HCT116 (cell line): ENCODE results near the gene CRTC3. TPM values are rescaled to one million over a fixed set of nuclear protein-coding genes. Genes with fewer than 3 reads are reported as not detected.

Experiments used
- ATAC-seq: fragments of 200-7000 bp; cut with Tn5 transposase; 2 replicates; pipeline ENCODE4 v1.9.1; 2020; ENCODE audit warnings: mild to moderate bottlenecking, moderate library complexity
- BruUV-seq: library from RNA; stranded (reverse); fragments of 400-500 nt; replicated peaks from 2 replicates; lab custom pipeline; 2021; lab: Mats Ljungman, UMichigan
- CTCF ChIA-PET: fragments of 300-600 bp; sonication (Branson Sonifier 250); formaldehyde crosslinking; loops from one replicate; lab custom pipeline; 2021; ENCODE audit warnings: antibody characterized with exemption; lab: Charles Lee
- POLR2A ChIA-PET: fragments of 300-600, 350-600 bp; sonication (Branson Sonifier 250); formaldehyde crosslinking; loops from one replicate; lab custom pipeline; 2021; ENCODE audit warnings: antibody characterized with exemption; lab: Charles Lee
- RAD21 ChIA-PET, 2 experiments: fragments of 300-600 bp; sonication (Branson Sonifier 250); formaldehyde crosslinking; loops; one replicate each; lab custom pipeline; 2023; ENCODE audit warnings: low total read pairs in 2 of 2; ENCODE audit not compliant: uncharacterized antibody in 2 of 2, unreplicated experiment in 2 of 2, low non-redundant PET in 1 of 2; lab: Charles Lee
- DNase-seq: peaks from one replicate; pipeline ENCODE4 v3.0.0-alpha.2; 2010; ENCODE audit warnings: low read depth, low spot score
- H2AFZ ChIP-seq: fragments of 200-600 bp; shearing (Covaris generic), sonication (generic); 2 replicates; pipeline ENCODE4 v1.6.1; 2017; ENCODE audit warnings: low read depth, mixed run types, mixed read lengths, antibody characterized with exemption, low read length; ENCODE audit not compliant: poor library complexity, severe bottlenecking
- H3K27ac ChIP-seq: 2 replicates; pipeline ENCODE4 v1.5.1; 2012; ENCODE audit warnings: low read depth, low read length
- H3K27me3 ChIP-seq: fragments of 200-600 bp; sonication (generic); 2 replicates; pipeline ENCODE4 v1.6.1; 2016; ENCODE audit warnings: mixed run types, low read length, mixed read lengths; ENCODE audit not compliant: insufficient read depth
- H3K36me3 ChIP-seq, 2 experiments: fragments of 200-500 bp in 1 of 2; fragments of 200-600 bp in 1 of 2; sonication (Bioruptor generic) in 1 of 2; sonication (generic) in 1 of 2; 2 replicates each; pipeline versions ENCODE4 v1.5.1 to v1.6.1; 2014 to 2016; ENCODE audit warnings: low read length in 2 of 2, inconsistent platforms in 1 of 2, mixed read lengths in 1 of 2, mixed run types in 1 of 2; ENCODE audit not compliant: insufficient read depth in 2 of 2, control insufficient read depth in 1 of 2
- H3K4me1 ChIP-seq, 2 experiments: fragments of 200-600 bp in 1 of 2; sonication (generic) in 1 of 2; 2 replicates each; pipeline versions ENCODE4 v1.5.1 to v1.6.1; 2012 to 2017; ENCODE audit warnings: low read length in 2 of 2, inconsistent platforms in 1 of 2, mild to moderate bottlenecking in 1 of 2, mixed read lengths in 1 of 2, mixed run types in 1 of 2, moderate library complexity in 1 of 2; ENCODE audit not compliant: insufficient read depth in 2 of 2, control insufficient read depth in 1 of 2
- H3K4me2 ChIP-seq: fragments of 200-600 bp; sonication (generic); 2 replicates; pipeline ENCODE4 v1.6.1; 2017; ENCODE audit warnings: mixed run types, low read length, mixed read lengths
- H3K4me3 ChIP-seq, 2 experiments: fragments of 200-600 bp in 1 of 2; sonication (generic) in 1 of 2; replicated peaks in 1 of 2; 2 replicates each; pipeline ENCODE4 v1.5.1; 2011 to 2016; ENCODE audit warnings: low read length in 2 of 2, control low read depth in 1 of 2, low read depth in 1 of 2, mild to moderate bottlenecking in 1 of 2, mixed read lengths in 1 of 2, mixed run types in 1 of 2
- H3K79me2 ChIP-seq: fragments of 200-600 bp; sonication (generic); 2 replicates; pipeline ENCODE4 v1.6.1; 2017; ENCODE audit warnings: mild to moderate bottlenecking, mixed run types, low read length, moderate library complexity, mixed read lengths; ENCODE audit not compliant: insufficient read depth
- H3K9ac ChIP-seq: fragments of 200-600 bp; sonication (generic); 2 replicates; pipeline ENCODE4 v1.6.1; 2016; ENCODE audit warnings: low read length, mixed read lengths
- H3K9me2 ChIP-seq: fragments of 200-600 bp; sonication (generic), shearing (Covaris generic); 2 replicates; pipeline ENCODE4 v1.6.1; 2017; ENCODE audit warnings: mixed run types, mild to moderate bottlenecking, moderate library complexity; ENCODE audit not compliant: insufficient read depth
- H3K9me3 ChIP-seq, 2 experiments: fragments of 200-500 bp in 1 of 2; fragments of 200-600 bp in 1 of 2; sonication (Bioruptor generic) in 1 of 2; sonication (generic) in 1 of 2; 2 replicates each; pipeline ENCODE4 v1.6.1; 2014 to 2017; ENCODE audit warnings: low read length in 2 of 2, mixed read lengths in 2 of 2, inconsistent platforms in 1 of 2, low read depth in 1 of 2, mild to moderate bottlenecking in 1 of 2, mixed run types in 1 of 2, moderate library complexity in 1 of 2; ENCODE audit not compliant: control insufficient read depth in 1 of 2, insufficient read depth in 1 of 2
- H4K20me1 ChIP-seq: fragments of 200-600 bp; sonication (generic), shearing (Covaris generic); 2 replicates; pipeline ENCODE4 v1.6.1; 2017; ENCODE audit warnings: mixed run types, mild to moderate bottlenecking, moderate library complexity; ENCODE audit not compliant: insufficient read depth
- CBX3 ChIP-seq: IDR thresholded peaks from 2 replicates; pipeline ENCODE4 v1.6.1; 2012; ENCODE audit warnings: low read depth
- CEBPB ChIP-seq: IDR thresholded peaks from 2 replicates; pipeline ENCODE4 v1.6.1; 2012; ENCODE audit warnings: low read depth
- EGR1 ChIP-seq: IDR thresholded peaks from 2 replicates; pipeline ENCODE4 v1.6.1; 2012; ENCODE audit warnings: low read depth
- ELF1 ChIP-seq: IDR thresholded peaks from 2 replicates; pipeline ENCODE4 v1.6.1; 2012; ENCODE audit warnings: low read depth, borderline replicate concordance
- EZH2phosphoT487 ChIP-seq: fragments of 200-600 bp; IDR thresholded peaks from 2 replicates; pipeline ENCODE4 v1.6.1; 2018; ENCODE audit warnings: antibody characterized with exemption, borderline replicate concordance
- FOSL1 ChIP-seq: IDR thresholded peaks from 2 replicates; pipeline ENCODE4 v1.6.1; 2012; ENCODE audit warnings: low read depth
- MAX ChIP-seq: IDR thresholded peaks from 2 replicates; pipeline ENCODE4 v1.6.1; 2012
- POLR2A ChIP-seq: IDR thresholded peaks from 2 replicates; pipeline ENCODE4 v1.7.0; 2011; ENCODE audit warnings: borderline replicate concordance; ENCODE audit not compliant: insufficient read depth, insufficient read length; ENCODE audit errors: extremely low read depth
- POLR2AphosphoS5 ChIP-seq: IDR thresholded peaks from 2 replicates; pipeline ENCODE4 v1.6.1; 2011; ENCODE audit warnings: mild to moderate bottlenecking, low read depth, low read length, moderate library complexity
- RAD21 ChIP-seq: IDR thresholded peaks from 2 replicates; pipeline ENCODE4 v1.6.1; 2012; ENCODE audit warnings: low read depth, mild to moderate bottlenecking
- SIN3A ChIP-seq: IDR thresholded peaks from 2 replicates; pipeline ENCODE4 v1.6.1; 2012; ENCODE audit warnings: low read depth
- SP1 ChIP-seq: IDR thresholded peaks from 2 replicates; pipeline ENCODE4 v1.6.1; 2012; ENCODE audit warnings: low read depth
- TCF7L2 ChIP-seq: IDR thresholded peaks from 2 replicates; pipeline ENCODE4 v1.7.0; 2011; ENCODE audit warnings: borderline replicate concordance, inconsistent platforms; ENCODE audit not compliant: insufficient read depth, insufficient read length; ENCODE audit errors: extremely low read depth
- YY1 ChIP-seq: IDR thresholded peaks from 2 replicates; pipeline ENCODE4 v1.6.1; 2011; ENCODE audit warnings: low read length, low read depth, moderate library complexity, mild to moderate bottlenecking; ENCODE audit not compliant: insufficient replicate concordance; ENCODE audit errors: extremely low read depth
- ZFX ChIP-seq: fragments of 450-650 bp; IDR thresholded peaks from 2 replicates; pipeline ENCODE4 v1.6.1; 2017
- intact Hi-C: fragments of 100-400 bp; cut with micrococcal nuclease; formaldehyde crosslinking; loops from 2 replicates; pipeline ENCODE4 v1.10.0; 2022
- total RNA-seq: library from RNA; stranded (reverse); gene quantifications from one replicate; pipeline ENCODE4 v1.2.1, GENCODE V29; 2021; ENCODE audit not compliant: unreplicated experiment
- TF ChIP-seq, protein P1 (sequence below), 3 experiments: fragments of 200-600 bp in 1 of 3; sonication (generic) in 1 of 3; IDR thresholded peaks in 2 of 3; conservative IDR thresholded peaks in 1 of 3; 2 replicates each; pipeline ENCODE4 v1.5.1; 2012 to 2017; ENCODE audit warnings: low read depth in 2 of 3, low read length in 2 of 3, antibody characterized with exemption in 1 of 3, borderline replicate concordance in 1 of 3, control low read depth in 1 of 3, mild to moderate bottlenecking in 1 of 3, mixed read lengths in 1 of 3, mixed run types in 1 of 3, moderate library complexity in 1 of 3; ENCODE audit not compliant: insufficient read depth in 1 of 3
- TF ChIP-seq, protein P2 (sequence below): IDR thresholded peaks from 2 replicates; pipeline ENCODE4 v1.6.1; 2012; ENCODE audit warnings: low read depth

Gene CRTC3
- total RNA-seq, 1 experiment from 2014 or later: 20.7 TPM

DNA sequence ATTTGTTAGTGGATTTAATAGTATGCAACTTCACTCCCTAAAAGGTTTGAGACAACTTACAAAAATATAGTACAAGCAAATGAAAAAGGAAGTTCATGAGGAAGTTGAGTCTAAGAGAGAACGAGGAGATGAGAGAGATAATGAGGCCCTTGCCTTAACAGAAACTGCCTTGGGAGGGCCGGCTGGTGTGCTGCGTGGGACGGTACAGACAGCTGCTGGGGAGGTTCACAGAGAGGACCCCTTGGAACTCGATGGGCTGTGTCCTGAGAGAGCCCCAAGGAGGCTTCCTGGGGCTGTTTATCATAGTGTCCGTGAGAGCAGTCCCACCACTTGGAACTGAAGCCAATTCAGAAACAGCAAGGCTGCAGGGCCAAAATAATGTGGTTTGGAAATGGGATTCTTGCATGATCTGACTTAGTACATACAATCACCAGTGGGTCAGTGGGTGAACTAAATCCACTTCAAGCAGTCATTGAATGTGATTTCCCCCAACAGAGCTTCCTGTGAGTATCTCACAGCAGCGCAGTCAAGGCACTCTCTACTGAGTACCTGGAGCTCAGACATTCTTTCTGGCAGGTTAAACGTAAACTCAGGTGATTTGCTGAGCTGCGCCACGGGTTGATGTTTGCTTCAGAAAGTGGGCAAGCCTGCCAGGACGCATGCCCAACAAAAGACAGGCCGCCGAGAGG is 90.8 kb downstream of the CRTC3 start (continued):
- no peak for TF ChIP-seq MAX
- TF ChIP-seq FOSL1: no peak
- TF ChIP-seq TCF7L2: no peak
- TF ChIP-seq YY1: no peak
- TF ChIP-seq POLR2A: no peak
- no peak for TF ChIP-seq SP1
- no peak for TF ChIP-seq SIN3A
- TF ChIP-seq EGR1: no peak

- BruUV-seq: no TSS peak
- Histone ChIP-seq H3K4me3 (no peak overlapping the region), H3K9me3 (no peaks in the 10 kb centered on the region), H3K4me2 (no peak overlapping the region), H3K79me2 (no peaks in the 10 kb centered on the region), H3K9ac (no peak overlapping the region), H3K9me2 (no peaks in the 10 kb centered on the region), H3K27me3 (no peaks in the 10 kb centered on the region), H4K20me1 (no peaks in the 10 kb centered on the region), H3K36me3 (peaks cover 6 to 9% of the 10 kb centered on the region in 2 experiments; a peak in 3 of 4 replicates), H2AFZ (no peak overlapping the region), H3K27ac (no peak overlapping the region), H3K4me1 (no peaks in the 10 kb centered on the region)
- ChIA-PET POLR2A (no interaction called here), CTCF (no interaction called here), RAD21 (no interaction called here)
- TF ChIP-seq POLR2A (no peak), POLR2AphosphoS5 (no peak), YY1 (no peak), SIN3A (no peak), RAD21 (no peak), ZFX (no peak), CEBPB (no peak), ELF1 (no peak), MAX (no peak), CBX3 (no peak), EGR1 (no peak), FOSL1 (no peak), EZH2phosphoT487 (no peak)
- TF ChIP-seq, protein P1, sequence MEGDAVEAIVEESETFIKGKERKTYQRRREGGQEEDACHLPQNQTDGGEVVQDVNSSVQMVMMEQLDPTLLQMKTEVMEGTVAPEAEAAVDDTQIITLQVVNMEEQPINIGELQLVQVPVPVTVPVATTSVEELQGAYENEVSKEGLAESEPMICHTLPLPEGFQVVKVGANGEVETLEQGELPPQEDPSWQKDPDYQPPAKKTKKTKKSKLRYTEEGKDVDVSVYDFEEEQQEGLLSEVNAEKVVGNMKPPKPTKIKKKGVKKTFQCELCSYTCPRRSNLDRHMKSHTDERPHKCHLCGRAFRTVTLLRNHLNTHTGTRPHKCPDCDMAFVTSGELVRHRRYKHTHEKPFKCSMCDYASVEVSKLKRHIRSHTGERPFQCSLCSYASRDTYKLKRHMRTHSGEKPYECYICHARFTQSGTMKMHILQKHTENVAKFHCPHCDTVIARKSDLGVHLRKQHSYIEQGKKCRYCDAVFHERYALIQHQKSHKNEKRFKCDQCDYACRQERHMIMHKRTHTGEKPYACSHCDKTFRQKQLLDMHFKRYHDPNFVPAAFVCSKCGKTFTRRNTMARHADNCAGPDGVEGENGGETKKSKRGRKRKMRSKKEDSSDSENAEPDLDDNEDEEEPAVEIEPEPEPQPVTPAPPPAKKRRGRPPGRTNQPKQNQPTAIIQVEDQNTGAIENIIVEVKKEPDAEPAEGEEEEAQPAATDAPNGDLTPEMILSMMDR (IDR thresholded peaks at IDR 0.05 in 2 of 3, conservative IDR thresholded peaks at IDR 0.05 in 1 of 3; ENCODE audit: borderline replicate concordance in 1 of 3, insufficient read depth in 1 of 3, low read depth in 2 of 3, low read length in 2 of 3): no peak
- TF ChIP-seq, protein P2, sequence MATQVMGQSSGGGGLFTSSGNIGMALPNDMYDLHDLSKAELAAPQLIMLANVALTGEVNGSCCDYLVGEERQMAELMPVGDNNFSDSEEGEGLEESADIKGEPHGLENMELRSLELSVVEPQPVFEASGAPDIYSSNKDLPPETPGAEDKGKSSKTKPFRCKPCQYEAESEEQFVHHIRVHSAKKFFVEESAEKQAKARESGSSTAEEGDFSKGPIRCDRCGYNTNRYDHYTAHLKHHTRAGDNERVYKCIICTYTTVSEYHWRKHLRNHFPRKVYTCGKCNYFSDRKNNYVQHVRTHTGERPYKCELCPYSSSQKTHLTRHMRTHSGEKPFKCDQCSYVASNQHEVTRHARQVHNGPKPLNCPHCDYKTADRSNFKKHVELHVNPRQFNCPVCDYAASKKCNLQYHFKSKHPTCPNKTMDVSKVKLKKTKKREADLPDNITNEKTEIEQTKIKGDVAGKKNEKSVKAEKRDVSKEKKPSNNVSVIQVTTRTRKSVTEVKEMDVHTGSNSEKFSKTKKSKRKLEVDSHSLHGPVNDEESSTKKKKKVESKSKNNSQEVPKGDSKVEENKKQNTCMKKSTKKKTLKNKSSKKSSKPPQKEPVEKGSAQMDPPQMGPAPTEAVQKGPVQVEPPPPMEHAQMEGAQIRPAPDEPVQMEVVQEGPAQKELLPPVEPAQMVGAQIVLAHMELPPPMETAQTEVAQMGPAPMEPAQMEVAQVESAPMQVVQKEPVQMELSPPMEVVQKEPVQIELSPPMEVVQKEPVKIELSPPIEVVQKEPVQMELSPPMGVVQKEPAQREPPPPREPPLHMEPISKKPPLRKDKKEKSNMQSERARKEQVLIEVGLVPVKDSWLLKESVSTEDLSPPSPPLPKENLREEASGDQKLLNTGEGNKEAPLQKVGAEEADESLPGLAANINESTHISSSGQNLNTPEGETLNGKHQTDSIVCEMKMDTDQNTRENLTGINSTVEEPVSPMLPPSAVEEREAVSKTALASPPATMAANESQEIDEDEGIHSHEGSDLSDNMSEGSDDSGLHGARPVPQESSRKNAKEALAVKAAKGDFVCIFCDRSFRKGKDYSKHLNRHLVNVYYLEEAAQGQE: no peak
- DNase-seq: no peak
- no peak for ATAC-seq
- intact Hi-C loops: no loop called here
Measured at GRCh38 chr15:90623854-90624253, 94.1 kb downstream of the CRTC3 start.
